Dedifferentiated amniotic fluid mesenchymal stem cell (primary cell): ENCODE measurements around the gene MAN2A1.

Experiments used
- DNase-seq: peaks from one replicate; pipeline ENCODE4 v3.0.0-alpha.2; 2016; ENCODE audit errors: extremely low spot score

The MAN2A1 gene

GRCh38 chr5:109706095-109706494 is 16.4 kb downstream of the MAN2A1 start:
- no peak for DNase-seq

GRCh38 chr5:109707531-109707930 is 17.8 kb downstream of the MAN2A1 start:
- DNase-seq: no peak

GRCh38 chr5:109708813-109709212 is 19.1 kb downstream of the MAN2A1 start:
- DNase-seq: no peak

GRCh38 chr5:109709225-109709624 is 19.5 kb downstream of the MAN2A1 start:
- DNase-seq: no peak

GRCh38 chr5:109711673-109712072 is 21.9 kb downstream of the MAN2A1 start:
- no peak for DNase-seq

GRCh38 chr5:109713453-109713852 is 23.7 kb downstream of the MAN2A1 start:
- DNase-seq: no peak

- DNase-seq: no peak
Measured at GRCh38 chr5:109714592-109714991, 24.9 kb downstream of the MAN2A1 start.

- DNase-seq: no peak
Measured at GRCh38 chr5:109718216-109718615, 28.5 kb downstream of the MAN2A1 start.

- no peak for DNase-seq
Measured at GRCh38 chr5:109718632-109719031, 28.9 kb downstream of the MAN2A1 start.

- DNase-seq: no peak
Measured at GRCh38 chr5:109719978-109720377, 30.3 kb downstream of the MAN2A1 start.

GRCh38 chr5:109721741-109722140 is 32.0 kb downstream of the MAN2A1 start:
- DNase-seq: no peak

- no peak for DNase-seq
Measured at GRCh38 chr5:109723606-109724005, 33.9 kb downstream of the MAN2A1 start.

GRCh38 chr5:109725135-109725534 is 35.4 kb downstream of the MAN2A1 start:
- DNase-seq: no peak

GRCh38 chr5:109739741-109740728 is 50.3 kb downstream of the MAN2A1 start:
- no peak for DNase-seq

- DNase-seq: no peak
Measured at GRCh38 chr5:109740966-109741365, 51.2 kb downstream of the MAN2A1 start.

GRCh38 chr5:109741390-109741789 is 51.7 kb downstream of the MAN2A1 start:
- DNase-seq: no peak

- no peak for DNase-seq
Measured at GRCh38 chr5:109743041-109743531, 53.4 kb downstream of the MAN2A1 start.

- DNase-seq: peak; percentile 84
Measured at GRCh38 chr5:109743770-109744212, 54.1 kb downstream of the MAN2A1 start.

- no peak for DNase-seq
Measured at GRCh38 chr5:109744261-109744660, 54.5 kb downstream of the MAN2A1 start.

- DNase-seq: no peak
Measured at GRCh38 chr5:109748546-109748945, 58.8 kb downstream of the MAN2A1 start.

- no peak for DNase-seq
Measured at GRCh38 chr5:109750463-109750862, 60.7 kb downstream of the MAN2A1 start.

- DNase-seq: no peak
Measured at GRCh38 chr5:109753279-109753678, 63.6 kb downstream of the MAN2A1 start.

- no peak for DNase-seq
Measured at GRCh38 chr5:109754319-109754718, 64.6 kb downstream of the MAN2A1 start.
